ENCODE measurements around the gene MUC2.

The MUC2 gene

GRCh38 chr11:1067812-1068496 is 6.7 kb upstream of the MUC2 start:
- TF ChIP-seq CTCF (IDR thresholded peaks at IDR 0.05): no peak

DNA sequence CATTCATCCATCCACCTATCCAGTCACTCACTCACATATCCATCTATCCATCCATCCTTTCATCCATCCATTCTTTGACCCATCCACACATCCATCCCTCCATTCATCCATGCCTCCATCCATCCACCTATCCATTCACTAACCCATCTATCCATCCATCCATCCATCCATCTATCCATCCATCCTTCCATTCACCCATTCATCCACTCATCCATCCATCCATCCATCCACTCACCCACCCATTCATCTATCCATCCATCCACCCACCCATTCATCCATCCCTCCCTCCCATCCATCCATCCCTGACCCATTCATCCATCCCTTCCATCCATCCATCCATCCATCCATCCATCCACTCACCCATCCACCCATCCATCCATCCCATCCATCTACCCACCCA is 4.9 kb upstream of the MUC2 start:
- TF ChIP-seq CTCF (IDR thresholded peaks at IDR 0.05): no peak

GRCh38 chr11:1070594-1071462 is 3.8 kb upstream of the MUC2 start:
- TF ChIP-seq CTCF (IDR thresholded peaks at IDR 0.05): no peak

GRCh38 chr11:1071571-1072115 is 3.0 kb upstream of the MUC2 start:
- TF ChIP-seq CTCF (IDR thresholded peaks at IDR 0.05): no peak

DNA sequence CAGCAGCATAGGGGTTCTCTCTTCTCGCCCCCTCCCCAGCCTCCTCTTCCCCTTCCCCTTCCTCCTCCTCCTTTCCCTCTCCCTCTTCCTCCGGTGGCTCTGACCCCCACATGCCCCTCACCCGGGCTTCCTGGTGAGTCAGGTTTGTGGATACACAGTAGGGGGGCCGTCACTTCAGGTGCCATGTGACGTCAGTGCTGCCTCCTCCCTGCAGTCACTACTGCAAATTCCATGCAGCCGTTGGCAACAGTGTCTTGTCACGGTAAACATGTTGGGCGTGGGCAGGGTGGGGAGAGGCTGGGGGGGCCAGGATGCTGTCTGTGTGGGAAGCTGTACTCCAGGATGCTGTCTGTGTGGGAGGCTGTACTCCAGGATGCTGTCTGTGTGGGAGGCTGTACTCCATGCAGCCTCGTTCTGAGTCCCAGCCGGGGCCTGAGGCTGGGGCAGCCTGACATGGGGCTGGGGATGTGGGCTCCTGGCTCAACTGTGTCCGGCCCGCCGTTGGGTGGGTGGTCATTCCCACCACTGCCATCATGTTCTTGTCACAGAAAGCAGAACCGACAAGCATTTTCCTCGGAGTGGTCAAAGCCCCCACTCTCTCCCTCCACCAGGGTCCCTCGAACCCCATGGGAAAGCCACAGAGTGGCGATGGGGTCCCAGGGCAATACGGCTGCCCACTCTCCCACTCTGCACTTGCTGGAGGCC is 2.4 kb upstream of the MUC2 start:
- TF ChIP-seq CTCF (IDR thresholded peaks at IDR 0.05): no peak

- TF ChIP-seq CTCF (IDR thresholded peaks at IDR 0.05): no peak
These were observed 1.8 kb upstream of the MUC2 start for GRCh38 chr11:1072821-1073231.

GRCh38 chr11:1073261-1073724 is 1.4 kb upstream of the MUC2 start:
- no peak for TF ChIP-seq CTCF (IDR thresholded peaks at IDR 0.05)

Measured in LNCAP (cell line).